HepG2 (cell line): Measurements from ENCODE around the gene PIEZO2. TPM values are rescaled to one million over a fixed set of nuclear protein-coding genes. Genes with fewer than 3 reads are reported as not detected.

ENCODE experiments used
- ATAC-seq: fragments of 200-7000 bp; cut with Tn5 transposase; 3 replicates; pipeline ENCODE4 v1.9.1; 2020; ENCODE audit warnings: mild to moderate bottlenecking, moderate library complexity
- BruUV-seq: library from RNA; stranded (reverse); fragments of 400-500 nt; replicated peaks from 2 replicates; lab custom pipeline; 2021; lab: Mats Ljungman, UMichigan
- CTCF ChIA-PET: fragments of 300-600 bp; formaldehyde crosslinking; extraction: SDS; loops from one replicate; lab custom pipeline; 2021; ENCODE audit warnings: low total read pairs, inconsistent platforms, low intra/inter-chr PET ratio; lab: Yijun Ruan, JAX
- POLR2A ChIA-PET: fragments of 350-600 bp; sonication (Branson Sonifier 250); formaldehyde crosslinking; loops from one replicate; lab custom pipeline; 2020; ENCODE audit warnings: antibody characterized with exemption, inconsistent platforms; lab: Yijun Ruan, JAX
- DNase-seq: peaks from one replicate; pipeline ENCODE4 v3.0.0-alpha.2; 2015; ENCODE audit warnings: low spot score
- FAIRE-seq: peaks from 3 replicates; lab custom pipeline; 2011; peaks lifted over from hg19 to GRCh38; lab: Jason Lieb, UNC
- H2AFZ ChIP-seq: one replicate; pipeline ENCODE4 v1.6.1; 2011; ENCODE audit warnings: low read length, inconsistent platforms
- H3K27ac ChIP-seq: fragments of 300-600 bp; 3 replicates; pipeline ENCODE4 v1.8.0; 2011; ENCODE audit warnings: mixed run types, mild to moderate bottlenecking, mixed read lengths, low read length, inconsistent platforms; ENCODE audit not compliant: insufficient read depth; ENCODE audit errors: extremely low read length
- H3K27me3 ChIP-seq, 2 experiments: fragments of 200-600 bp in 1 of 2; 2 replicates in 1 of 2; 3 replicates in 1 of 2; pipeline versions ENCODE4 v1.6.0 to v1.8.0; 2011; ENCODE audit warnings: low read length in 2 of 2, mild to moderate bottlenecking in 2 of 2, moderate library complexity in 2 of 2, inconsistent platforms in 1 of 2; ENCODE audit not compliant: insufficient read depth in 2 of 2, control insufficient read depth in 1 of 2
- H3K36me3 ChIP-seq, 2 experiments: fragments of 200-600 bp in 1 of 2; replicated peaks in 1 of 2; 2 replicates in 1 of 2; 3 replicates in 1 of 2; pipeline versions ENCODE4 v1.5.1 to v1.8.0; 2011; ENCODE audit warnings: low read length in 2 of 2, inconsistent platforms in 1 of 2; ENCODE audit not compliant: insufficient read depth in 2 of 2, control insufficient read depth in 1 of 2
- H3K4me1 ChIP-seq: 2 replicates; pipeline ENCODE4 v1.5.1; 2012; ENCODE audit warnings: low read length, inconsistent platforms; ENCODE audit not compliant: insufficient read depth
- H3K4me2 ChIP-seq: 2 replicates; pipeline ENCODE4 v1.6.0; 2011; ENCODE audit warnings: low read depth, low read length, inconsistent platforms
- H3K4me3 ChIP-seq, 3 experiments: fragments of 200-600 bp in 1 of 3; sonication (generic), shearing (Covaris generic) in 1 of 3; replicated peaks in 1 of 3; 2 replicates each; pipeline ENCODE4 v1.5.1; 2011 to 2016; ENCODE audit warnings: low read length in 3 of 3, inconsistent platforms in 2 of 3, low read depth in 2 of 3, mild to moderate bottlenecking in 2 of 3, control low read depth in 1 of 3, mixed read lengths in 1 of 3; ENCODE audit not compliant: insufficient read depth in 1 of 3
- H3K79me2 ChIP-seq: one replicate; pipeline ENCODE4 v1.6.1; 2011; ENCODE audit warnings: low read length, inconsistent platforms; ENCODE audit not compliant: insufficient read depth
- H3K9ac ChIP-seq: 2 replicates; pipeline ENCODE4 v1.6.0; 2011; ENCODE audit warnings: mild to moderate bottlenecking, low read depth, low read length, inconsistent platforms; ENCODE audit not compliant: insufficient read depth
- H3K9me3 ChIP-seq: 2 replicates; pipeline ENCODE4 v1.5.1; 2012; ENCODE audit warnings: mild to moderate bottlenecking, low read length
- H4K20me1 ChIP-seq: 2 replicates; pipeline ENCODE4 v1.6.0; 2011; ENCODE audit warnings: inconsistent platforms, mild to moderate bottlenecking, low read length, moderate library complexity; ENCODE audit not compliant: insufficient read depth
- HMG20A ChIP-seq: IDR thresholded peaks from 2 replicates; pipeline ENCODE4 v1.6.1; 2016; ENCODE audit warnings: borderline replicate concordance
- IKZF4 ChIP-seq: sonication (generic); formaldehyde crosslinking; IDR thresholded peaks from 2 replicates; pipeline ENCODE4 v1.5.1; 2020; ENCODE audit warnings: borderline replicate concordance, mild to moderate bottlenecking, low read depth, missing genetic modification reagents; ENCODE audit errors: not compliant biosample characterization
- MLLT10 ChIP-seq: sonication (generic); formaldehyde crosslinking; IDR thresholded peaks from 2 replicates; pipeline ENCODE4 v1.4.0; 2020; ENCODE audit warnings: missing genetic modification reagents
- NFKBIZ ChIP-seq: IDR thresholded peaks from 2 replicates; pipeline ENCODE4 v1.6.1; 2018; ENCODE audit warnings: missing genetic modification reagents, missing compliant biosample characterization
- NFRKB ChIP-seq: fragments of 450-650 bp; IDR thresholded peaks from 2 replicates; pipeline ENCODE4 v1.6.1; 2017
- NR2F2 ChIP-seq: IDR thresholded peaks from 2 replicates; pipeline ENCODE4 v1.6.1; 2012; ENCODE audit warnings: low read depth, inconsistent platforms, borderline replicate concordance
- TARDBP ChIP-seq: sonication (generic); formaldehyde crosslinking; IDR thresholded peaks from 2 replicates; pipeline ENCODE4 v1.8.0; 2022; ENCODE audit warnings: mild to moderate bottlenecking, missing genetic modification reagents
- ZNF543 ChIP-seq: sonication (generic); formaldehyde crosslinking; IDR thresholded peaks from 2 replicates; pipeline ENCODE4 v1.4.0; 2020; ENCODE audit warnings: mild to moderate bottlenecking, missing genetic modification reagents
- WGBS: methylation state at CpG from one replicate; pipeline ENCODE4 v1.1.6; 2017; ENCODE audit warnings: low lambda C conversion rate; 5-methylcytosine and 5-hydroxymethylcytosine counted together
- in situ Hi-C: cut with HindIII; loops from 2 replicates; pipeline ENCODE4 v1.10.0; 2017; ENCODE audit warnings: low pct_unique_long_range_greater_than_20kb; ENCODE audit not compliant: extremely low pct_ligation_motif_present
- intact Hi-C: fragments of 100-400 bp; cut with micrococcal nuclease; formaldehyde crosslinking; loops from one replicate; pipeline ENCODE4 v1.10.0; 2022; ENCODE audit not compliant: unreplicated experiment
- polyA plus RNA-seq, 8 experiments: library from polyadenylated mRNA; depleted of rRNA in 3 of 8; stranded (reverse) in 7 of 8; unstranded in 1 of 8; fragments of >200 nt; fragmentation: Illumina TruSeq in 4 of 8; extraction: Trizol in 4 of 8; gene quantifications; 2 replicates each; pipeline versions ENCODE4 v1.2.1 to v1.2.3, GENCODE V29; 2011 to 2016; ENCODE audit warnings: low read depth in 4 of 8, missing spikeins in 1 of 8, mixed read lengths in 1 of 8; ENCODE audit not compliant: insufficient read depth in 1 of 8
- total RNA-seq, 5 experiments: library from RNA; depleted of rRNA; stranded (reverse); fragments of >200 nt; fragmentation: Illumina TruSeq; extraction: Trizol; gene quantifications; 2 replicates each; pipeline ENCODE4 v1.2.3, GENCODE V29; 2016; ENCODE audit warnings: low read depth in 1 of 5
- TF ChIP-seq, protein P1 (sequence below): sonication (generic); formaldehyde crosslinking; IDR thresholded peaks from 2 replicates; pipeline ENCODE4 v1.9.0; 2021; ENCODE audit warnings: missing genetic modification reagents, mild to moderate bottlenecking, borderline replicate concordance
- TF ChIP-seq, protein P2 (sequence below): IDR thresholded peaks from 2 replicates; pipeline ENCODE4 v1.6.1; 2018; ENCODE audit warnings: missing genetic modification reagents, mild to moderate bottlenecking, missing compliant biosample characterization
- TF ChIP-seq, protein P3 (sequence below): sonication (generic); formaldehyde crosslinking; IDR thresholded peaks from 2 replicates; pipeline ENCODE4 v1.8.0; 2022; ENCODE audit warnings: mild to moderate bottlenecking, missing genetic modification reagents; ENCODE audit not compliant: insufficient replicate concordance
- TF ChIP-seq, protein P4 (sequence below): sonication (generic); formaldehyde crosslinking; IDR thresholded peaks from 2 replicates; pipeline ENCODE4 v1.4.0; 2020; ENCODE audit warnings: missing genetic modification reagents, borderline replicate concordance
- TF ChIP-seq, protein P5 (sequence below): sonication (generic); formaldehyde crosslinking; IDR thresholded peaks from 2 replicates; pipeline ENCODE4 v1.4.0; 2020; ENCODE audit warnings: missing genetic modification reagents

Gene PIEZO2
- total and polyA plus RNA-seq, 2 of the 13 experiments (the other 11 are each of a cell fraction or from before 2014, with no cell fraction given), result 15.2 to 27.2 TPM

DNA sequence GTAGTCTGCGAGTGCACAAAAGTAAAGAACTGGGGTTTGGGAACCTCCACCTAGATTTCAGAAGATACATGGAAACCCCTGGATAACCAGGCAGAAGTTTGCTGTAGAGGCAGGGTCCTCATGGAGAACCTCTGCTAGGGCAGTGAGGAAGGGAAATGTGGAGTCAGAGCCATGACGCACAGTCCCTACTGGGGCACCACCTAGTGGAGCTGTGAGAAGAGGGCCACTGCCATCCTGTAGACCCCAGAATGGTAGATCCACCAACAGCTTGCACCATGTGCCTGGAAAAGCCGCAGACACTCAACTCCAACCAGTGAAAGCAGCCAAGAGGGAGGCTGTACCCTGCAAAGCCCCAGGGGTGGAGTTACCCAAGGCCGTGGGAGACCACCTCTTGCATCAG lies 206.4 kb downstream of the PIEZO2 start (continued):
- no peak for TF ChIP-seq TARDBP (CRISPR knock-in tag)

DNA sequence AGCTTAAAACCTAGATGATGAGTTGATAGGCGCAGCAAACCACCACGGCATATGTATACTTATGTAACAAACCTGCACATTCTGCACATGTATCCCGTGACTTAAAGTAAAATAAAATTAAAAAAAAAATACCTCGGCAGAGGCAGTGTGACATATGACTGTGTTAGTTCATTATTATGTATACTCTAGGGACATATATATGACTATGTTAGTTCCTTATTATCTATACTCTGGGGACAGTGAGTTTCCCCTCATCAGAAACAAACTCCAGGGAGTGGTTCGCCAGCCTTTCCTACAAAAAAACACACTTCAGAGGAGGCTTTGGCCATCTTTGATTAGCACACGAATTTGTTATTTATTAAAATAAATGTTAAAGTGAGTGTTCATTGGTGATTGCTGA lies 209.5 kb downstream of the PIEZO2 start:
- CTCF ChIA-PET, result no interaction called here
- BruUV-seq, result no TSS peak
- intact Hi-C loops, result no loop called here
- TF ChIP-seq MLLT10 (CRISPR knock-in tag), result no peak
- TF ChIP-seq, protein P1, sequence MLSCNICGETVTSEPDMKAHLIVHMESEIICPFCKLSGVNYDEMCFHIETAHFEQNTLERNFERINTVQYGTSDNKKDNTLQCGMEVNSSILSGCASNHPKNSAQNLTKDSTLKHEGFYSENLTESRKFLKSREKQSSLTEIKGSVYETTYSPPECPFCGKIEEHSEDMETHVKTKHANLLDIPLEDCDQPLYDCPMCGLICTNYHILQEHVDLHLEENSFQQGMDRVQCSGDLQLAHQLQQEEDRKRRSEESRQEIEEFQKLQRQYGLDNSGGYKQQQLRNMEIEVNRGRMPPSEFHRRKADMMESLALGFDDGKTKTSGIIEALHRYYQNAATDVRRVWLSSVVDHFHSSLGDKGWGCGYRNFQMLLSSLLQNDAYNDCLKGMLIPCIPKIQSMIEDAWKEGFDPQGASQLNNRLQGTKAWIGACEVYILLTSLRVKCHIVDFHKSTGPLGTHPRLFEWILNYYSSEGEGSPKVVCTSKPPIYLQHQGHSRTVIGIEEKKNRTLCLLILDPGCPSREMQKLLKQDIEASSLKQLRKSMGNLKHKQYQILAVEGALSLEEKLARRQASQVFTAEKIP, result no peak
- TF ChIP-seq, protein P2, sequence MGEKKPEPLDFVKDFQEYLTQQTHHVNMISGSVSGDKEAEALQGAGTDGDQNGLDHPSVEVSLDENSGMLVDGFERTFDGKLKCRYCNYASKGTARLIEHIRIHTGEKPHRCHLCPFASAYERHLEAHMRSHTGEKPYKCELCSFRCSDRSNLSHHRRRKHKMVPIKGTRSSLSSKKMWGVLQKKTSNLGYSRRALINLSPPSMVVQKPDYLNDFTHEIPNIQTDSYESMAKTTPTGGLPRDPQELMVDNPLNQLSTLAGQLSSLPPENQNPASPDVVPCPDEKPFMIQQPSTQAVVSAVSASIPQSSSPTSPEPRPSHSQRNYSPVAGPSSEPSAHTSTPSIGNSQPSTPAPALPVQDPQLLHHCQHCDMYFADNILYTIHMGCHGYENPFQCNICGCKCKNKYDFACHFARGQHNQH (CRISPR knock-in tag), result no peak
- TF ChIP-seq, protein P3, sequence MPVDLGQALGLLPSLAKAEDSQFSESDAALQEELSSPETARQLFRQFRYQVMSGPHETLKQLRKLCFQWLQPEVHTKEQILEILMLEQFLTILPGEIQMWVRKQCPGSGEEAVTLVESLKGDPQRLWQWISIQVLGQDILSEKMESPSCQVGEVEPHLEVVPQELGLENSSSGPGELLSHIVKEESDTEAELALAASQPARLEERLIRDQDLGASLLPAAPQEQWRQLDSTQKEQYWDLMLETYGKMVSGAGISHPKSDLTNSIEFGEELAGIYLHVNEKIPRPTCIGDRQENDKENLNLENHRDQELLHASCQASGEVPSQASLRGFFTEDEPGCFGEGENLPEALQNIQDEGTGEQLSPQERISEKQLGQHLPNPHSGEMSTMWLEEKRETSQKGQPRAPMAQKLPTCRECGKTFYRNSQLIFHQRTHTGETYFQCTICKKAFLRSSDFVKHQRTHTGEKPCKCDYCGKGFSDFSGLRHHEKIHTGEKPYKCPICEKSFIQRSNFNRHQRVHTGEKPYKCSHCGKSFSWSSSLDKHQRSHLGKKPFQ (CRISPR knock-in tag), result no peak
- no peak for TF ChIP-seq NR2F2
- no peak for TF ChIP-seq ZNF543 (CRISPR knock-in tag)
- TF ChIP-seq, protein P4, sequence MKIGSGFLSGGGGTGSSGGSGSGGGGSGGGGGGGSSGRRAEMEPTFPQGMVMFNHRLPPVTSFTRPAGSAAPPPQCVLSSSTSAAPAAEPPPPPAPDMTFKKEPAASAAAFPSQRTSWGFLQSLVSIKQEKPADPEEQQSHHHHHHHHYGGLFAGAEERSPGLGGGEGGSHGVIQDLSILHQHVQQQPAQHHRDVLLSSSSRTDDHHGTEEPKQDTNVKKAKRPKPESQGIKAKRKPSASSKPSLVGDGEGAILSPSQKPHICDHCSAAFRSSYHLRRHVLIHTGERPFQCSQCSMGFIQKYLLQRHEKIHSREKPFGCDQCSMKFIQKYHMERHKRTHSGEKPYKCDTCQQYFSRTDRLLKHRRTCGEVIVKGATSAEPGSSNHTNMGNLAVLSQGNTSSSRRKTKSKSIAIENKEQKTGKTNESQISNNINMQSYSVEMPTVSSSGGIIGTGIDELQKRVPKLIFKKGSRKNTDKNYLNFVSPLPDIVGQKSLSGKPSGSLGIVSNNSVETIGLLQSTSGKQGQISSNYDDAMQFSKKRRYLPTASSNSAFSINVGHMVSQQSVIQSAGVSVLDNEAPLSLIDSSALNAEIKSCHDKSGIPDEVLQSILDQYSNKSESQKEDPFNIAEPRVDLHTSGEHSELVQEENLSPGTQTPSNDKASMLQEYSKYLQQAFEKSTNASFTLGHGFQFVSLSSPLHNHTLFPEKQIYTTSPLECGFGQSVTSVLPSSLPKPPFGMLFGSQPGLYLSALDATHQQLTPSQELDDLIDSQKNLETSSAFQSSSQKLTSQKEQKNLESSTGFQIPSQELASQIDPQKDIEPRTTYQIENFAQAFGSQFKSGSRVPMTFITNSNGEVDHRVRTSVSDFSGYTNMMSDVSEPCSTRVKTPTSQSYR (CRISPR knock-in tag), result no peak
- TF ChIP-seq, protein P5, sequence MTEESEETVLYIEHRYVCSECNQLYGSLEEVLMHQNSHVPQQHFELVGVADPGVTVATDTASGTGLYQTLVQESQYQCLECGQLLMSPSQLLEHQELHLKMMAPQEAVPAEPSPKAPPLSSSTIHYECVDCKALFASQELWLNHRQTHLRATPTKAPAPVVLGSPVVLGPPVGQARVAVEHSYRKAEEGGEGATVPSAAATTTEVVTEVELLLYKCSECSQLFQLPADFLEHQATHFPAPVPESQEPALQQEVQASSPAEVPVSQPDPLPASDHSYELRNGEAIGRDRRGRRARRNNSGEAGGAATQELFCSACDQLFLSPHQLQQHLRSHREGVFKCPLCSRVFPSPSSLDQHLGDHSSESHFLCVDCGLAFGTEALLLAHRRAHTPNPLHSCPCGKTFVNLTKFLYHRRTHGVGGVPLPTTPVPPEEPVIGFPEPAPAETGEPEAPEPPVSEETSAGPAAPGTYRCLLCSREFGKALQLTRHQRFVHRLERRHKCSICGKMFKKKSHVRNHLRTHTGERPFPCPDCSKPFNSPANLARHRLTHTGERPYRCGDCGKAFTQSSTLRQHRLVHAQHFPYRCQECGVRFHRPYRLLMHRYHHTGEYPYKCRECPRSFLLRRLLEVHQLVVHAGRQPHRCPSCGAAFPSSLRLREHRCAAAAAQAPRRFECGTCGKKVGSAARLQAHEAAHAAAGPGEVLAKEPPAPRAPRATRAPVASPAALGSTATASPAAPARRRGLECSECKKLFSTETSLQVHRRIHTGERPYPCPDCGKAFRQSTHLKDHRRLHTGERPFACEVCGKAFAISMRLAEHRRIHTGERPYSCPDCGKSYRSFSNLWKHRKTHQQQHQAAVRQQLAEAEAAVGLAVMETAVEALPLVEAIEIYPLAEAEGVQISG (CRISPR knock-in tag), result no peak
- TF ChIP-seq NFRKB, result no peak
- TF ChIP-seq HMG20A (CRISPR knock-in tag), result no peak
- TF ChIP-seq IKZF4 (CRISPR knock-in tag), result no peak
- TF ChIP-seq NFKBIZ (CRISPR knock-in tag), result no peak

More for the DNA sequence above, 209.5 kb downstream of the PIEZO2 start:
- H3K9ac ChIP-seq, result no peak overlapping the region
- no peaks in the 10 kb centered on the region; the same call in 1 of the 2 replicates for H3K4me1 ChIP-seq
- no peaks in the 10 kb centered on the region for H3K27me3 ChIP-seq
- H3K27ac ChIP-seq, result no peak overlapping the region
- in situ Hi-C loops, result no loop called here
- no peak overlapping the region for H3K4me3 ChIP-seq
- no peaks in the 10 kb centered on the region for H3K79me2 ChIP-seq
- no peak overlapping the region for H3K4me2 ChIP-seq
- H3K36me3 ChIP-seq, result 0 out of 5 replicates have a peak, but pooled peaks cover 0 to 3% of the 10 kb centered on the region in 2 experiments
- no peak for FAIRE-seq
- POLR2A ChIA-PET, result no interaction called here
- peaks cover 3% of the 10 kb centered on the region; the same call in 1 of the 2 replicates for H3K9me3 ChIP-seq
- H4K20me1 ChIP-seq, result no peaks in the 10 kb centered on the region
- DNase-seq, result no peak
- ATAC-seq, result no peak
- H2AFZ ChIP-seq, result no peak overlapping the region
- WGBS, result 69% methylated on average over 6 of the region's 6 CpGs
